K562 (cell line): Measurements from ENCODE around the gene TNNT1. TPM values are rescaled to one million over a fixed set of nuclear protein-coding genes. Genes with fewer than 3 reads are reported as not detected.
A peak's percentile ranks its signal among the peaks of the same experiment; 100 is the strongest.

Source experiments
- CAMTA2 ChIP-seq: fragments of 250-450 bp; sonication (Bioruptor Pico); conservative IDR thresholded peaks from 2 replicates; pipeline ENCODE4 v1.5.1; 2022
- CREB3 ChIP-seq: fragments of 450-650 bp; conservative IDR thresholded peaks from 2 replicates; pipeline ENCODE4 v1.6.1; 2016; ENCODE audit warnings: missing genetic modification characterization, low read depth, mild to moderate bottlenecking, missing compliant biosample characterization, moderate library complexity
- E4F1 ChIP-seq: fragments of 250-450 bp; sonication (Bioruptor Pico); IDR thresholded peaks from 2 replicates; pipeline ENCODE4 v1.5.0; 2021; ENCODE audit warnings: mild to moderate bottlenecking, borderline replicate concordance
- MCM5 ChIP-seq: fragments of 450-650 bp; IDR thresholded peaks from 2 replicates; pipeline ENCODE4 v1.6.1; 2016; ENCODE audit warnings: low read depth
- MEF2D ChIP-seq: conservative IDR thresholded peaks from 2 replicates; pipeline ENCODE4 v1.6.1; 2016; ENCODE audit warnings: low read depth, missing genetic modification characterization, missing compliant biosample characterization
- MYNN ChIP-seq, 2 experiments: sonication (generic); formaldehyde crosslinking in 1 of 2; IDR thresholded peaks; 2 replicates each; pipeline versions ENCODE4 v1.5.0 to v1.6.1; 2016 to 2020; ENCODE audit warnings: antibody characterized with exemption in 1 of 2, missing genetic modification reagents in 1 of 2
- TCF7 ChIP-seq: sonication (generic); IDR thresholded peaks from 2 replicates; pipeline ENCODE4 v1.6.1; 2016; ENCODE audit warnings: antibody characterized with exemption, borderline replicate concordance
- TCFL5 ChIP-seq: fragments of 250-450 bp; sonication (Bioruptor Pico); conservative IDR thresholded peaks from 2 replicates; pipeline ENCODE4 v1.6.1; 2021; ENCODE audit warnings: mild to moderate bottlenecking, moderate library complexity, matching md5 sums
- ZNF121 ChIP-seq: sonication (generic); formaldehyde crosslinking; conservative IDR thresholded peaks from 2 replicates; pipeline ENCODE4 v1.8.0; 2022; ENCODE audit warnings: missing genetic modification reagents
- polyA plus RNA-seq, 8 experiments: library from polyadenylated mRNA; depleted of rRNA in 4 of 8; stranded (reverse) in 5 of 8; unstranded in 3 of 8; fragments of >200 nt; fragmentation: Nextera tagmentation in 2 of 8; fragmentation: Illumina TruSeq in 1 of 8; extraction: Ambion mirVana in 2 of 8; extraction: Trizol in 1 of 8; gene quantifications; 2 replicates each; pipeline versions ENCODE4 v1.2.1 to v1.2.3, GENCODE V29; 2011 to 2014; ENCODE audit warnings: inconsistent platforms in 1 of 8, missing spikeins in 1 of 8
- total RNA-seq, 7 experiments: library from RNA; depleted of rRNA in 6 of 7; stranded (reverse); fragments of >200 nt in 6 of 7; fragmentation: Illumina TruSeq in 2 of 7; extraction: Trizol in 2 of 7; gene quantifications; 2 replicates each; pipeline versions ENCODE4 v1.2.1 to v1.2.3, GENCODE V29; 2011 to 2021; ENCODE audit warnings: low replicate concordance in 1 of 7
- TF ChIP-seq, protein P1 (sequence below): sonication (generic); formaldehyde crosslinking; IDR thresholded peaks from 2 replicates; pipeline ENCODE4 v1.8.0; 2023; ENCODE audit warnings: mild to moderate bottlenecking, missing genetic modification reagents

TNNT1 gene
- total and polyA plus RNA-seq, 9 of the 15 experiments (the other 6 are each of a cell fraction or from before 2014, with no cell fraction given) = 31.8 to 390 (median 227) TPM

DNA sequence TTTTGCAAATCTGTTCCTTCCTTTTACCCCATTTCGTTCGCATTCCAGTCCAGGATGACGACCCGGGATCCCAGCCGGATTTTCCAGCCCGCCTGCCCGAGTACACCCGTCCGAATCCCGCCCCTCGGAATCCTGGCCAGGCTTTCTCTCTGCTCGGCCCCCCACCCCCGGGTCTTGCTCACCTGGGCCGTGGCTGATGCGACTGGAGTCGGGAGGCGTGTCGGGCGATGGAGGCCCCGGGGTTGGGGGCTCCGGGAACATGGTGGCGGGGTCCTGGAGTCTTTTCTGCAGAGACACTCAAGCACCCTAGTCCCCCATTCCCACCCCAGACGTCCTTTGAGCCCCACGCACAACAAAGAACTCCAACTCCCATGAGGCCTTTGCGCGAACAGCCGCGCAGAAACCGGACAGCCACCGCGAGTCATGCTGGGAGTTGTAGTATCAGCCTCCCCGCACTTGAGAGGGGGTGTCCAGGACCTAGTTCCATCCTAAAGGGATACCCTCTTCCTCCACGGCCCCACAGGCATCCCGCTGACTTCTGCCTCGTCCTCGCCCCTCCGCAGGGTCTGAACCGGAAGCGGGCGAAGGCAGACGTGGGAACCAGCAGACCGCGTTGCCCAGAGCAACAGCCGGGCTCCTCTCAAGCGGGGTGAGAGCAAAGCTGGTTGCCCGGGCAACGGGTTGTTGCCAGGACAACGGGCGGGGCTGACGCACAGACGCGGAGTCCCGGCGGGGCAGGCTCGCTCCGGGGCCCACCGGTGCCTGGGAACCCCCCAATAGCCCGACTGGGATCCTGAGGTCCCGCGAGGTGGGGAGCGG is 30.0 kb upstream of the TNNT1 start (continued):
- TF ChIP-seq MEF2D (0 out of 2 replicates have a peak, but pooled peaks have one; percentile 33), TCF7 (no peak), MCM5 (no peak), E4F1 (CRISPR knock-in tag) (no peak), CAMTA2 (no peak), CREB3 (tag) (no peak), ZNF121 (CRISPR knock-in tag) (no peak), TCFL5 (no peak), MYNN (IDR thresholded peaks at IDR 0.05) (peak; percentile 100), MYNN (CRISPR knock-in tag; IDR thresholded peaks at IDR 0.05) (peak; percentile 93)
- TF ChIP-seq, protein P1, sequence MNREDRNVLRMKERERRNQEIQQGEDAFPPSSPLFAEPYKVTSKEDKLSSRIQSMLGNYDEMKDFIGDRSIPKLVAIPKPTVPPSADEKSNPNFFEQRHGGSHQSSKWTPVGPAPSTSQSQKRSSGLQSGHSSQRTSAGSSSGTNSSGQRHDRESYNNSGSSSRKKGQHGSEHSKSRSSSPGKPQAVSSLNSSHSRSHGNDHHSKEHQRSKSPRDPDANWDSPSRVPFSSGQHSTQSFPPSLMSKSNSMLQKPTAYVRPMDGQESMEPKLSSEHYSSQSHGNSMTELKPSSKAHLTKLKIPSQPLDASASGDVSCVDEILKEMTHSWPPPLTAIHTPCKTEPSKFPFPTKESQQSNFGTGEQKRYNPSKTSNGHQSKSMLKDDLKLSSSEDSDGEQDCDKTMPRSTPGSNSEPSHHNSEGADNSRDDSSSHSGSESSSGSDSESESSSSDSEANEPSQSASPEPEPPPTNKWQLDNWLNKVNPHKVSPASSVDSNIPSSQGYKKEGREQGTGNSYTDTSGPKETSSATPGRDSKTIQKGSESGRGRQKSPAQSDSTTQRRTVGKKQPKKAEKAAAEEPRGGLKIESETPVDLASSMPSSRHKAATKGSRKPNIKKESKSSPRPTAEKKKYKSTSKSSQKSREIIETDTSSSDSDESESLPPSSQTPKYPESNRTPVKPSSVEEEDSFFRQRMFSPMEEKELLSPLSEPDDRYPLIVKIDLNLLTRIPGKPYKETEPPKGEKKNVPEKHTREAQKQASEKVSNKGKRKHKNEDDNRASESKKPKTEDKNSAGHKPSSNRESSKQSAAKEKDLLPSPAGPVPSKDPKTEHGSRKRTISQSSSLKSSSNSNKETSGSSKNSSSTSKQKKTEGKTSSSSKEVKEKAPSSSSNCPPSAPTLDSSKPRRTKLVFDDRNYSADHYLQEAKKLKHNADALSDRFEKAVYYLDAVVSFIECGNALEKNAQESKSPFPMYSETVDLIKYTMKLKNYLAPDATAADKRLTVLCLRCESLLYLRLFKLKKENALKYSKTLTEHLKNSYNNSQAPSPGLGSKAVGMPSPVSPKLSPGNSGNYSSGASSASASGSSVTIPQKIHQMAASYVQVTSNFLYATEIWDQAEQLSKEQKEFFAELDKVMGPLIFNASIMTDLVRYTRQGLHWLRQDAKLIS (CRISPR knock-in tag) = no peak
